Endothelial cell of umbilical vein (primary cell): ENCODE data around the gene AJM1. TPM values are rescaled to one million over a fixed set of nuclear protein-coding genes. Genes with fewer than 3 reads are reported as not detected.
A peak's percentile ranks its signal among the peaks of the same experiment; 100 is the strongest.
"Not testable (repeated sequence)": the region's sequence is repeated elsewhere in the genome, so short reads cannot be mapped to it uniquely, and the experiment has no call there.

ENCODE experiments used
- Bru-seq: library from RNA; stranded (reverse); fragments of 400-500 nt; gene quantifications from one replicate; lab custom pipeline; 2021; lab: Mats Ljungman, UMichigan
- BruChase-seq, 2 experiments: library from RNA; stranded (reverse); fragments of 400-500 nt; gene quantifications; one replicate each; lab custom pipeline; 2021; lab: Mats Ljungman, UMichigan
- BruUV-seq: library from RNA; stranded (reverse); fragments of 400-500 nt; replicated peaks from 2 replicates; lab custom pipeline; 2021; lab: Mats Ljungman, UMichigan
- CTCF ChIA-PET: fragments of 300-600, 350-600 bp; sonication (Branson Sonifier 250); formaldehyde crosslinking; loops from one replicate; lab custom pipeline; 2021; ENCODE audit warnings: antibody characterized with exemption, inconsistent platforms; lab: Charles Lee
- POLR2A ChIA-PET: fragments of 300-600, 350-600 bp; sonication (Branson Sonifier 250); formaldehyde crosslinking; loops from one replicate; lab custom pipeline; 2021; ENCODE audit warnings: antibody characterized with exemption, inconsistent platforms; lab: Charles Lee
- DNase-seq: peaks from one replicate; pipeline ENCODE4 v3.0.0-alpha.2; 2011; ENCODE audit warnings: low read depth, low spot score
- FAIRE-seq: peaks from 2 replicates; lab custom pipeline; 2011; peaks lifted over from hg19 to GRCh38; lab: Jason Lieb, UNC
- H2AFZ ChIP-seq: 2 replicates; pipeline ENCODE4 v1.6.0; 2012; ENCODE audit warnings: low read depth, low read length, control low read depth, inconsistent platforms
- H3K27ac ChIP-seq: 2 replicates; pipeline ENCODE4 v1.5.1; 2011; ENCODE audit warnings: low read depth, mild to moderate bottlenecking, control low read depth, low read length, moderate library complexity; ENCODE audit not compliant: insufficient read depth
- H3K27me3 ChIP-seq, 2 experiments: 2 replicates each; pipeline versions ENCODE4 v1.6.0 to v1.6.1; 2011; ENCODE audit warnings: low read length in 2 of 2, mixed read lengths in 1 of 2; ENCODE audit not compliant: control insufficient read depth in 2 of 2, insufficient read depth in 2 of 2
- H3K36me3 ChIP-seq, 2 experiments: 2 replicates in 1 of 2; 3 replicates in 1 of 2; pipeline ENCODE4 v1.5.1; 2011; ENCODE audit warnings: low read length in 2 of 2, mild to moderate bottlenecking in 1 of 2, moderate library complexity in 1 of 2; ENCODE audit not compliant: control insufficient read depth in 2 of 2, insufficient read depth in 2 of 2; ENCODE audit errors: extremely low read depth in 1 of 2
- H3K4me1 ChIP-seq: 3 replicates; pipeline ENCODE4 v1.5.1; 2011; ENCODE audit warnings: mild to moderate bottlenecking, low read length; ENCODE audit not compliant: control insufficient read depth, insufficient read depth; ENCODE audit errors: extremely low read depth
- H3K4me2 ChIP-seq: 2 replicates; pipeline ENCODE4 v1.6.1; 2011; ENCODE audit warnings: low read length, control low read depth, mixed read lengths; ENCODE audit not compliant: insufficient read depth
- H3K4me3 ChIP-seq, 3 experiments: fragments of 200-600 bp in 1 of 3; sonication (generic), shearing (Covaris generic) in 1 of 3; replicated peaks in 1 of 3; 2 replicates each; pipeline ENCODE4 v1.5.1; 2011 to 2016; ENCODE audit warnings: control low read depth in 3 of 3, low read length in 3 of 3, mild to moderate bottlenecking in 2 of 3, inconsistent platforms in 1 of 3, low read depth in 1 of 3, moderate library complexity in 1 of 3; ENCODE audit not compliant: insufficient read depth in 1 of 3
- H3K79me2 ChIP-seq: 2 replicates; pipeline ENCODE4 v1.6.0; 2012; ENCODE audit warnings: low read length, inconsistent platforms; ENCODE audit not compliant: control insufficient read depth, insufficient read depth
- H3K9ac ChIP-seq: replicated peaks from 2 replicates; pipeline ENCODE3; 2011; ENCODE audit warnings: low read length, control low read depth; ENCODE audit not compliant: insufficient read depth; ENCODE audit errors: extremely low read depth
- H3K9me1 ChIP-seq: replicated peaks from 3 replicates; pipeline ENCODE4 v1.6.0; 2011; ENCODE audit warnings: mild to moderate bottlenecking, low read length; ENCODE audit not compliant: control insufficient read depth, insufficient read depth; ENCODE audit errors: extremely low read depth
- H3K9me3 ChIP-seq: replicated peaks from 2 replicates; pipeline ENCODE4 v1.5.1; 2012; ENCODE audit warnings: low read length, inconsistent platforms; ENCODE audit not compliant: control insufficient read depth, insufficient read depth
- H4K20me1 ChIP-seq: replicated peaks from 2 replicates; pipeline ENCODE3; 2011; ENCODE audit warnings: mild to moderate bottlenecking, low read length; ENCODE audit not compliant: control insufficient read depth, insufficient read depth; ENCODE audit errors: extremely low read depth
- POLR2AphosphoS5 ChIP-seq: IDR thresholded peaks from 2 replicates; pipeline ENCODE4 v1.6.1; 2012; ENCODE audit warnings: low read depth, mild to moderate bottlenecking, control low read depth, low read length, moderate library complexity; ENCODE audit not compliant: insufficient read depth
- dilution Hi-C: fragments of 300-500 bp; cut with MboI; formaldehyde crosslinking; loops from one replicate; pipeline ENCODE4 v1.15.0; 2019; ENCODE audit warnings: low sequenced_read_pairs; ENCODE audit not compliant: extremely low pct_ligation_motif_present
- intact Hi-C: fragments of 100-400 bp; cut with micrococcal nuclease; formaldehyde crosslinking; loops from one replicate; pipeline ENCODE4 v1.10.0; 2022
- long read RNA-seq: library from polyadenylated mRNA; stranded (forward); transcript quantifications from one replicate; pipeline ENCODE4 v2.0.0, GENCODE V29; 2021
- polyA minus RNA-seq, 3 experiments: library from RNA; depleted of rRNA, polyadenylated mRNA; stranded (reverse); fragments of >200 nt; gene quantifications; 1 replicate in 1 of 3; 2 replicates in 2 of 3; pipeline ENCODE4 v1.2.3, GENCODE V29; 2011
- polyA plus RNA-seq, 4 experiments: library from polyadenylated mRNA; depleted of rRNA in 3 of 4; stranded (reverse) in 3 of 4; unstranded in 1 of 4; fragments of >200 nt; gene quantifications; 2 replicates each; pipeline versions ENCODE4 v1.2.1 to v1.2.3, GENCODE V29; 2011 to 2012; ENCODE audit warnings: missing spikeins in 1 of 4
- total RNA-seq: library from RNA; stranded (reverse); gene quantifications from 2 replicates; pipeline ENCODE4 v1.2.3, GENCODE V29; 2021
- TF ChIP-seq, protein P1 (sequence below), 2 donors: IDR thresholded peaks; 1 replicate in 1 of 2; 2 replicates in 1 of 2; pipeline ENCODE4 v1.5.1; 2011; ENCODE audit warnings: low read length in 2 of 2, mild to moderate bottlenecking in 2 of 2, moderate library complexity in 2 of 2, control low read depth in 1 of 2, inconsistent platforms in 1 of 2, low read depth in 1 of 2; ENCODE audit not compliant: insufficient read depth in 1 of 2; ENCODE audit errors: extremely low read depth in 1 of 2

Gene AJM1
- 1.3 and 1.7 TPM in 2 replicates for total RNA-seq
- 0.30 and 0.32 TPM in 2 replicates for polyA plus RNA-seq
- polyA plus RNA-seq (2011; cell fraction: cytosol; rRNA removed) = 0.06 and 0.20 TPM in 2 replicates
- 2.4 and 3.0 TPM in 2 replicates for polyA plus RNA-seq (2011; cell fraction: nucleus; rRNA removed)
- polyA plus RNA-seq (2012) = 0.44 and 0.67 TPM in 2 replicates
- 0.12 and 0.17 TPM in 2 replicates for polyA minus RNA-seq
- polyA minus RNA-seq (2011; cell fraction: cytosol; rRNA and poly(A)+ RNA removed) = 2.3 TPM
- 0.29 and 0.67 TPM in 2 replicates for polyA minus RNA-seq (2011; cell fraction: nucleus; rRNA and poly(A)+ RNA removed)
- percentile 22 among the genes with signal in this experiment for Bru-seq, nascent RNA
- BruChase-seq, experiment 1, labeled RNA remaining after a 6-hour chase = percentile 69 among the genes with signal in this experiment
- percentile 42 among the genes with signal in this experiment for BruChase-seq, experiment 2, labeled RNA remaining after a 2-hour chase
- long read RNA-seq, full-length matches to known transcripts = 5 of 5 reads
- long read RNA-seq, partial matches to known transcripts = 0 of 5 reads
- long read RNA-seq, other reads (novel, unspliced or antisense) = 0 of 5 reads

DNA sequence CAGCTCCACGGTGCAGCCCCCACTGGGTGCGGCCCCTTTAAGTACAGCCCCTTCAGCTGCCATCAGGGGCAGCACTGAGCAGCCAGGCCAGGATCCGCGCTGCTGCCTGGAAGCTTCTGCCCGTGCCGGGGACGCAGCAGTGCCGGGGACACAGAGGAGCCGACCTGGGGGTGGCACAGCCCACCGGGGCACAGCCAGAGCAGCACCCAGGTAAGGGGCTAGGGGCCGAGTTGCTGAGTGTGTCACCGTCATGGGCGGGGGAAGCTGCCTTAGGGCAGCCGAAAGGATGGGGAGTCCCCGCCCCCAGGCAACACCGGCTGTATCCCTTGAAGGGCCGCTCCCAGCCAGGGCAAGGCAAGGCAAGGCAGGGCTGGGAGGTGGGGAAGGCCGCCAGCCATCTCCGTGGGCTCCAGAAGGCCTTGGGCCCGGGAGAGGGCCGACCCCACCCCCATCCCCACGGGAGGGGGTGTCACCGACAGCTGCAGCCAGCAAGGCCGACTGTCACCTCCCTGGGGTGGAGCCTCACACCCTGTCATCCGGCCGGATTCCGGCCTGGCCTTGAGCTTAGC is at the start of gene AJM1:
Gene AJM1, plus strand, starts transcription at position 99 of the 569 bp plus-strand sequence. CDS start 1,937 bp downstream, outside the sequence.
- H3K4me2 ChIP-seq, POLR2A ChIA-PET, H3K27ac ChIP-seq, BruUV-seq, H4K20me1 ChIP-seq, H3K9me3 ChIP-seq, H3K4me1 ChIP-seq, H3K9ac ChIP-seq, H2AFZ ChIP-seq, H3K9me1 ChIP-seq, H3K79me2 ChIP-seq, dilution Hi-C loops: not testable (repeated sequence)
- FAIRE-seq (peak; percentile 85), DNase-seq (peak; percentile 74)
- Histone ChIP-seq H3K4me3 (peak within 1 kb of the TSS in 1 of 3 experiments; percentile 34), H3K36me3 (peaks cover 0 to 13% of the 10 kb centered on the region in 2 experiments), H3K27me3 (peaks cover 10 to 28% of the 10 kb centered on the region in 2 experiments)
- intact Hi-C loops = loop anchor here (2.0 to 5.0 kb wide), 3 partner anchors 35 to 192 kb away; partner anchors contain the start of genes CLIC3 and RABL6
- TF ChIP-seq, protein P1, sequence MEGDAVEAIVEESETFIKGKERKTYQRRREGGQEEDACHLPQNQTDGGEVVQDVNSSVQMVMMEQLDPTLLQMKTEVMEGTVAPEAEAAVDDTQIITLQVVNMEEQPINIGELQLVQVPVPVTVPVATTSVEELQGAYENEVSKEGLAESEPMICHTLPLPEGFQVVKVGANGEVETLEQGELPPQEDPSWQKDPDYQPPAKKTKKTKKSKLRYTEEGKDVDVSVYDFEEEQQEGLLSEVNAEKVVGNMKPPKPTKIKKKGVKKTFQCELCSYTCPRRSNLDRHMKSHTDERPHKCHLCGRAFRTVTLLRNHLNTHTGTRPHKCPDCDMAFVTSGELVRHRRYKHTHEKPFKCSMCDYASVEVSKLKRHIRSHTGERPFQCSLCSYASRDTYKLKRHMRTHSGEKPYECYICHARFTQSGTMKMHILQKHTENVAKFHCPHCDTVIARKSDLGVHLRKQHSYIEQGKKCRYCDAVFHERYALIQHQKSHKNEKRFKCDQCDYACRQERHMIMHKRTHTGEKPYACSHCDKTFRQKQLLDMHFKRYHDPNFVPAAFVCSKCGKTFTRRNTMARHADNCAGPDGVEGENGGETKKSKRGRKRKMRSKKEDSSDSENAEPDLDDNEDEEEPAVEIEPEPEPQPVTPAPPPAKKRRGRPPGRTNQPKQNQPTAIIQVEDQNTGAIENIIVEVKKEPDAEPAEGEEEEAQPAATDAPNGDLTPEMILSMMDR (IDR thresholded peaks at IDR 0.05; ENCODE audit: extremely low read depth in 1 of 2, insufficient read depth in 1 of 2, low read depth in 1 of 2, low read length in 2 of 2) = peak; percentile 82 to 94
- peak; percentile 51 for TF ChIP-seq POLR2AphosphoS5
- CTCF ChIA-PET = interaction anchor here (0.6 to 2.8 kb wide), 18 partner anchors 10 to 193 kb away, joined by 3 to 18 read pairs (median 5); partner anchors contain the start of genes FBXW5, PAXX and RABL6
